GM19025 (cell line): ENCODE measurements around the gene DHDH.
"Not testable (repeated sequence)": the region's sequence is repeated elsewhere in the genome, so short reads cannot be mapped to it uniquely, and the experiment has no call there.

Experiments
- ATAC-seq: cut with Tn5 transposase; IDR thresholded peaks from one replicate; pipeline ENCODE4 v1.9.1; 2021; ENCODE audit warnings: mild to moderate bottlenecking, low read depth, moderate library complexity; ENCODE audit not compliant: unreplicated experiment

Gene DHDH

DNA sequence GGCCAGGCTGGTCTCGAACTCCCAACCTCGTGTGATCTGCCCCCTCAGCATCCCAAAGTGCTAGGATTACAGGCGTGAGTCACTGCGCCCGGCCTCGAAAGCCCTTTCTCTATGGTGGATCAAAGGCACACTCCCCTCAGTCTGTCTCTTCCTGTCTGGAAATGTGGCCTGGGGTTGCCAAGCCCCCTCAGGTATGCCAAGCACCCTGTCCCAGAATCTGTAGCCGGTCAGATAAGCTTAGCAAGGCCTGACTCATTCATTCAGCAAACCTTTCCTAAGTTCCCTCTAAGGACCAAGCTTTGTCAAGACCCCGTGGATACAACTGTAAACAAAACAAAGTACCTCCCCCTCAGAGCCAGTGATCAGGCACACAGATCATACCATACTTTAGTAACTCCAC is 19.3 kb upstream of the DHDH start:
- ATAC-seq, result no peak

GRCh38 chr19:48915757-48916156 is 17.7 kb upstream of the DHDH start:
- no peak for ATAC-seq

DNA sequence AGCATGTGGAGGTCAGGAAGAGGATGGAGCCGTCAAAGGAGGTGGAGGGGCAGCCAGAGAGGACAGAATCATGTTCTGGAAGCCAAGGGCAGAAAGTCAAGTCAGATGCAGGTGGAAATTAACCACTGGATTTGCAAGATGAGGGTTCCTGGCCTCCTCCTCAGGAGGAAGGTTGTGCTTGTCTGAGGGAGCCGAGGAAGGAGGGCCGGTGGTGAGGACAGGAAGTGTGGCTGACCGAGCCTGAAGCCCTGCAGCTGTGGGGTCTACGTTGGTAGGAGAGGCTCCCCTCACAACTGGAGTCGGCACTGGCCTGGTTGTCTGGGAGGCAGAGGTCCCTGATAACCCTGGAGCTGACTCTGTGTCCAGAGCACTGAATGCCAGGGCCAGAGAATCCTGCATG is 15.4 kb upstream of the DHDH start:
- no peak for ATAC-seq

DNA sequence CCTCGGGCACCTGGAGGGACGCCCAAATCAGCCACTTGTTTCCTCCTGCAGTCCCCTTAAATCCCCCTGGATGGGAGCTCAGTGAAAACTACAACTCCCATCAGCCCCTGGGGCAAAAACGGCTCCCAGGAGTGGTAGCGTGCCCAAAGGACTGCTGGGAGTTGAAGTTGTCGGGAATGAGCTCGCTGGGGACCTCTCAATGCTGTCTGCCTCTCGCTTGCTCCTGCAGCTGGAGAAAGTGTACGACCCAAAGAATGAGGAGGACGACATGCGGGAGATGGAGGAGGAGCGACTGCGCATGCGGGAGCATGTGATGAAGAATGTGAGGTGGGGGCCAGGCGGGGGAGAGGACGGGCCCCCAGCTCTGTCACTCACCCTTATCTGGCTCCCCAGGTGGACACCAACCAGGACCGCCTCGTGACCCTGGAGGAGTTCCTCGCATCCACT is 14.7 kb upstream of the DHDH start:
- ATAC-seq, result no peak

DNA sequence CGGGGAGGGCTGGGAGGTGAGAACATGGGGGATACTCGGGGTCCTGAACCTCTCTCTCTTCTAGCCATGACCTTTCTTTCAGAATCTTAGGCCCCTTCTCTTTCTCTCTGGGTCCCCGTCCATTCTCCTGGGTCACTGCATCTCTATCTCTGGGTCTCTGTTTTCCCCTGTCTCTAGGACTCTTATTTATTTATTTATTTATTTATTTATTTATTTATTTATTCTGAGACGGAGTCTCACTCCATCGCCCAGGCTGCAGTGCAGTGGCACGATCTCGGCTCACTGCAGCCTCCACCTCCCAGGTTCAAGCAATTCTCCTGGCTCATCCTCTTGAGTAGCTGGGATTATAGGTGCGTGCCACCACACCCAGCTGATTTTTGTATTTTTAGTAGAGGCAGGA is 14.2 kb upstream of the DHDH start:
- ATAC-seq, result not testable (repeated sequence)

DNA sequence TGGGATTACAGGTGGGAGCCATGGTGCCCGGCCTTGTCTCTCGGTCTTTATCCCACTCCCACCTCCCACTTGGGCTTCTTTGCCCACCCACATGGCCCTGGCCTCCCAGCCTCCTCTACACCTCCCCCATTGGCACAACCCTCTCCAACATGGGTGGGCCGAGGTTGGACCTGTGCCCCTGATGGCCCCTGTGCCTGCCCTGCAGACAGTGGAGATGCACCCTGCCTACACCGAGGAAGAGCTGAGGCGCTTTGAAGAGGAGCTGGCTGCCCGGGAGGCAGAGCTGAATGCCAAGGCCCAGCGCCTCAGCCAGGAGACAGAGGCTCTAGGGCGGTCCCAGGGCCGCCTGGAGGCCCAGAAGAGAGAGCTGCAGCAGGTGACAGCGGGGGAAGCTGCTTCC is 12.6 kb upstream of the DHDH start:
- no peak for ATAC-seq

DNA sequence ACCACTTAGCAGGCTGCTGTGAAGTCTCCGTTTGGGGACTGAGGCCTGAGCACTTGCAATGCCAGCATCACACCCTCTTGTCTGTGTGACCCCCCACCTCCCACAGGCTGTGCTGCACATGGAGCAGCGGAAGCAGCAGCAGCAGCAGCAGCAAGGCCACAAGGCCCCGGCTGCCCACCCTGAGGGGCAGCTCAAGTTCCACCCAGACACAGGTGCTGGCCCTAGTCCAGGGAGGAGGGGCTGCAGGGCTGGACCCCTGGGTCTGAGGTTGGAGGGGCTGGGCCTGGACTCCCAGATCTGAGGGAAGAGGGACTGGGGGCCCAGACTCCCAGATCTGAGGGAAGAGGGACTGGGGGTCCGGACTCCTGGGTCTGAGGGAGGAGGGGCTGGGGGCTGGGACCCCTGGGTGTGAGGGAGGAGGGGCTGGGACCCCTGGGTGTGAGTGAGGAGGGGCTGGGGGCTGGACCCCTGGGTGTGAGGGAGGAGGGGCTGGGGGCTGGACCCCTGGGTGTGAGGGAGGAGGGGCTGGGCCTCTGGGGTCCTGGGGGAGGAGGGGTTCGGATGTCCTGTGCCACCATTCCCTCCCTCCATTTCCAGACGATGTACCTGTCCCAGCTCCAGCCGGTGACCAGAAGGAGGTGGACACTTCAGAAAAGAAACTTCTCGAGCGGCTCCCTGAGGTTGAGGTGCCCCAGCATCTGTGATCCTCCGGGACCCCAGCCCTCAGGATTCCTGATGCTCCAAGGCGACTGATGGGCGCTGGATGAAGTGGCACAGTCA is 11.6 kb upstream of the DHDH start:
- ATAC-seq, result no peak

DNA sequence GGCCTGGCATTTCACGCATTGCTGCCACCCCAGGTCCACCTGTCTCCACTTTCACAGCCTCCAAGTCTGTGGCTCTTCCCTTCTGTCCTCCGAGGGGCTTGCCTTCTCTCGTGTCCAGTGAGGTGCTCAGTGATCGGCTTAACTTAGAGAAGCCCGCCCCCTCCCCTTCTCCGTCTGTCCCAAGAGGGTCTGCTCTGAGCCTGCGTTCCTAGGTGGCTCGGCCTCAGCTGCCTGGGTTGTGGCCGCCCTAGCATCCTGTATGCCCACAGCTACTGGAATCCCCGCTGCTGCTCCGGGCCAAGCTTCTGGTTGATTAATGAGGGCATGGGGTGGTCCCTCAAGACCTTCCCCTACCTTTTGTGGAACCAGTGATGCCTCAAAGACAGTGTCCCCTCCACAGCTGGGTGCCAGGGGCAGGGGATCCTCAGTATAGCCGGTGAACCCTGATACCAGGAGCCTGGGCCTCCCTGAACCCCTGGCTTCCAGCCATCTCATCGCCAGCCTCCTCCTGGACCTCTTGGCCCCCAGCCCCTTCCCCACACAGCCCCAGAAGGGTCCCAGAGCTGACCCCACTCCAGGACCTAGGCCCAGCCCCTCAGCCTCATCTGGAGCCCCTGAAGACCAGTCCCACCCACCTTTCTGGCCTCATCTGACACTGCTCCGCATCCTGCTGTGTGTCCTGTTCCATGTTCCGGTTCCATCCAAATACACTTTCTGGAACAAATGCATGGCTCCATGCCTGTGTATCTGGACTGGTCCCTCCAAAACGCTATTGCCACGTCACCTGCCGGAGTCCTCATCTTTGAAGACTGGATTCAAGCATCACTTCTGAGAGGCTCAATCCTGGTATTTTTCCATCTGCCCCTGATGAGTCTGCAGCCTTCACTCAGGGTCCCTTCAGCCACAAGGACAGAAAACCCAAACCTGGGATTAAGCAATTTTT is 10.7 kb upstream of the DHDH start:
- ATAC-seq, result no peak

- no peak for ATAC-seq
Observed at GRCh38 chr19:48925240-48925843, 8.2 kb upstream of the DHDH start.

DNA sequence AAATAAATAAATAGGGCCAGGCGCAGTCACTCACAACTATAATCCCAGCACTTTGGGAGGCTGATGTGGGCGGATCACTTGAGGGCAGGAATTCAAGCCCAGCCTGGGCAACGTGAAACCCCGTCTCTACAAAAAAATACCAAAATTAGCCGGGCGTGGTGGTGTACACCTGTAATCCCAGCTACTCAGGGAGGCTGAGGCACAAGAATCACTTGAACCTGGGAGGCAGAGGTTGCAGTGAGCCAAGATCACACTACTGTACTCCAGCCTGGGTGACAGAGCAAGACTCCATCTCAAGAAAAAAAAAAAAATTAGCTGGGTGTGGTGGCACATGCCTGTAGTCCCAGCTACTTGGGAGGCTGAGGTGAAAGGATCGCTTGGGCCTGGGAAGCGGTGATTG is 7.6 kb upstream of the DHDH start:
- ATAC-seq, result not testable (repeated sequence)

DNA sequence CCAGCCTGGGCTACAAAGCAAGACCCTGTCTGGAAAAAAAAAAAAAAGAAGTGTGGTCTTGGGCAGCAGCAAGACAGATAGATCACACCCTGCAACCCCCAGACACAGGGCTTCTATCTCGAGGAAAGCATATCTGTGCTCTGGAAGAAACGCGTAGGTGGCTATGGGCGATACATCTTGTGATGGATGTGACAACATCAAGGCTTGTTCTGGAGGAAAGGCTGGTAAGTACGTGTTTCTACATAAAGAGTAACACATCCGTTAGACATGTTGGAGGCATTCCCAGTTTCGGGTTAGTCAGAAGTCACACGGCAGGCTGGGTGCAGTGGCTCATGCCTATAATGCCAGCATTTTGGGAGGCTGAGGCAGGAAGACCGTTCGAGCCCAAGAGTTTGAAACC is 6.6 kb upstream of the DHDH start:
- no peak for ATAC-seq

- ATAC-seq, result not testable (repeated sequence)
Observed at GRCh38 chr19:48927692-48928091, 5.8 kb upstream of the DHDH start.

DNA sequence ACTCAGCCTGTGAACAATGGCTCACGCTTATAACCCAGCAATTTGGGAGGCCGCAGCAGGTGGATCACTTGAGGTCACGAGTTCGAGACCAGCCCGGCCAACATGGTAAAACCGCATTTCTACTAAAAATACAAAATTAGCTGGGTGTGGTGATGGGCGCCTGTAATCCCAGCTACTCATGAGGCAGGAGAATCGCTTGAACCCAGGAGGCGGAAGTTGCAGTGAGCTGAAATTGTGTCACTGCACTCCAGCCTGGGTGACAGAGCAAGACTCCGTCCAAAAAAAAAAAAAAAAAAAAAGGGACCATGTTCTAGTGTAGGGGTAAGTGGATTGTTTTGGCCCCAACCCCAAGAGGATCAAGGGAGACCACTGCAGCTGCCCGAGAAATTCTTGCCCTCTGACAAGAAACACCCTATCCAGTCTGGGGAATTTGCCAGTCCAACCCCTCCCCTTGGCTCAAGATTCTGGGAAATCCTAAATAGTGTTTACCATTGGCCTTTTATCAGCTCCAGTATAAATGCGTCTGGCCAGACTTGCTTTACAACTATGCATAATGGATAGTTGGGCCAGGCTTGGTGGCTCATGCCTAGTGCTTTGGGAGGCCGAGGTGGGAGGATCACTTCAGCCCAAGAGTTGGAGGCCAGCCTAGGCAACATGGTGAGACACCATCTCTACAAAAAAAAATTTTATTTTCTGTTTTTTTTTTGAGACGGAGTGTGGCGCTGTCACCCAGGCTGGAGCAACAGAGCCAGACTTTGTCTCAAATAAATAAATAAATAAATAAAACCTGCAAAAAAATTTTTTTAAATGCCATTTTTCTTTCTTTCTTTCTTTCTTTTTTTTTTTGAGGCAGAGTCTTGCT is 5.1 kb upstream of the DHDH start:
- no peak for ATAC-seq

- no peak for ATAC-seq
Observed at GRCh38 chr19:48934837-48935236, 1.3 kb downstream of the DHDH start.

GRCh38 chr19:48935864-48936263 is 2.4 kb downstream of the DHDH start:
- no peak for ATAC-seq

GRCh38 chr19:48938256-48938655 is 4.8 kb downstream of the DHDH start:
- no peak for ATAC-seq

DNA sequence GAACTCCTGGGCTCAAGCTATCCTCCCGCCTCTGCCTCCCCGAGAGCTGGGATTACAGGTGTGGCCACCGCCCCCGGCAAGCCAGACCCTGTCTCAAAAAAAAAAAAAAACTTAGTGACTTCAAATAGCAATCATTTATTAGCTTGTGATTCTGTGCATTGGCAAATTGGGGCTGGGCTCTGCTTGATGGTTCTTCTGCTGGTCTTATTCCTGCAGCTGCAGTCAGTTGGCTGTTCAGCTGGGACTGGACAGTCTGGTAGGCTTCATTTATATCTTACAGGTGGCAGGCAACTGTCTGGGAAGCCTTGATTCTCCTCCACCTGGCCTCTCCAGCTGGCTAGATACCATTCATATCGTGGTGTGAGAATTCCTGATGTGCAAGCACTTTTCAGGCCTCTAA is 7.4 kb downstream of the DHDH start:
- ATAC-seq, result no peak

DNA sequence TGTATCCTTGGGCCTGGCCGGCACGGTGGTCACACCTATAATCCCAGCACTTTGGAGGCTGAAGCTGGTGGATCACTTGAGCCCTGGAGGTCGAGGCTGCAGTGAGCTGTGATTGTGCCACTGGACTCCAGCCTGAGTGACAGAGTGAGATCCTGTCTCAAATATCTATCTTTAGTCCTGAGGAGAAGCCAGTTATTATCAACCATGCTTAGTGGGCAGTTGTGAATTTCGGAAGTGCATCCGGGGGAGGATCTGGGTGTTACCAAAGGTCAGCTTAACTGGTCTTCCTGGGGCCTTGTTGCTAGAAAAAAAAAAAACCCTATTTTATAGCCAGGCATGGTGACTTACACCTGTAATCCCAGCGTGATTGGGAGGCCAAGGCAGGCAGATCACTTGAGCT is 9.6 kb downstream of the DHDH start:
- no peak for ATAC-seq

DNA sequence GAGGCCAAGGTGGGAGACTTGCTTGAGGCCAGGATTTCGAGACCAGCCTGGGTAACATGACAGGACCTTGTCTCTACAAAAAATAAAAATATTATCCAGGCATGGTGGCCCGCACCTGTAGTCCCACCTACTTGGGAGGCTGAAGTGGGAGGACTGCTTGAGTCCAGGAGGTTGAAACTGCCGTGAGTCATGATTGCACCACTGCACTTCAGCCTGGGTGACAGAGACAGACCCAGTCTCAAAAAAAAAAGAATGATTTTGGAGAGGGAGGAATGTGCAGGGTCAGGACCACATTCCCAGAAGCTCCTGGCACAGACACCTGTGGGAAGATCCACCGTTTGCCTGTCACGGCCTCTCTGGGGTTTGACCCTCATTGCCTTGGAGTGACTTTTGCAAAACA is 11.9 kb downstream of the DHDH start:
- no peak for ATAC-seq

DNA sequence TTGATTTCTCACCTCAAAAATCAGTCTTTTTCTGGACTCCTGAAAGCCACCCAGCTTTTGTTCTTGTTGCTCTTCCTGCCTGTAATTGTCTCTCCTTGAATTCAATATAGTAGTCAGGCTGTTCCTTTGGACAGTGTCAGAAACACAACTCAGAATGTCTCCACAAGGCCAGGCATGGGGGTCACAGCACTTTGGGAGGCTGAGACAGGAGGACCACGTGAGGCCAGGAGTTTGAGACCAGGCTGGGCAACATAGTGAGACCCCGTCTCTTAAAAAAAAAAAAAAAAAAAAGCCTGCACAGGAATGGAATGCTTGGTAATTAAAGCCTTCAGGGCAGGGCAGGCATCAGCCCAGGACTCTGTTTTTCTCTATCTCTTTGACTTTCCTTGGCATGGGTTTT is 12.3 kb downstream of the DHDH start:
- no peak for ATAC-seq
